GM19468 (cell line): ENCODE data around the gene MGLL.

Experiments
- ATAC-seq: cut with Tn5 transposase; IDR thresholded peaks from one replicate; pipeline ENCODE4 v1.9.1; 2021; ENCODE audit warnings: mild to moderate bottlenecking, moderate library complexity, moderate number of reproducible peaks; ENCODE audit not compliant: unreplicated experiment; ENCODE audit errors: extremely low read depth

MGLL gene

DNA sequence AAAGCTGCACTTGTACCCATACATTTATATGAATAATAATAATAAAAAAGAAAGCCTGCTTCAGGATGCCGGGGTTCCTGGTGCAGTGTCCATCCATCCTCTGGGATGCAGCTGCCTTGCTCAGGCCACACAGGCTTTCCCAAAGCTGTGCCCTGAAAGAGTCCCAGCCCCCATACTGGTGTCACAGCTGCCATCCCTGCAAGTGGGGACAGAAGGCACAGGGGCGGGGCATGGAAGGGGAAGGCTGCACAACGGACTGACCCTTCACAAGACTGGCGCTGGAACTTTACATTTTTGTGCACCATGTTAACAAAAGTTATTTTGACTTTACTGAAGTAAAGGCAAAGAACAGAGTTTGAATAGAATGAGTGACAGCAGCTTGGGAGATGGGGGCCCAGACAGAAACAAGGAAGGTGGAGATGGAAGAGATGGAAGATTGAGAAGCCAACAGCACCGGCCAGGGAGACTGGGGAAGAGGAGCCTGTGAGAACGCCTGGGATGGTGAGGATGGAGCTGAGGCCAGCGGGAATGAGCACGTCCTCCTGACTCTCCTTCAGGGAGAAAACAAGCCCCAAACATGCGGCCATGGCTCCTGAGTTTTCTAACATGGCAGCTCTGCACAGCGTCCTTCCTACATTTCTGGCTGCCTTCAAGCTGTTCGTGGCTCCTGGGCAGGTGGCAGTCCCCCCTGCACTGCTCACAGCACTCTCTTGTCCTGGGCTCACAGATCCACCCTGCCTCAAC lies 76.5 kb downstream of the MGLL start:
- ATAC-seq = no peak

- no peak for ATAC-seq
Measured at GRCh38 chr3:127744875-127745274, 77.4 kb downstream of the MGLL start.

GRCh38 chr3:127744253-127744815 lies 78.0 kb downstream of the MGLL start:
- ATAC-seq = no peak

- ATAC-seq = no peak
Measured at GRCh38 chr3:127743351-127744252, 78.7 kb downstream of the MGLL start.

DNA sequence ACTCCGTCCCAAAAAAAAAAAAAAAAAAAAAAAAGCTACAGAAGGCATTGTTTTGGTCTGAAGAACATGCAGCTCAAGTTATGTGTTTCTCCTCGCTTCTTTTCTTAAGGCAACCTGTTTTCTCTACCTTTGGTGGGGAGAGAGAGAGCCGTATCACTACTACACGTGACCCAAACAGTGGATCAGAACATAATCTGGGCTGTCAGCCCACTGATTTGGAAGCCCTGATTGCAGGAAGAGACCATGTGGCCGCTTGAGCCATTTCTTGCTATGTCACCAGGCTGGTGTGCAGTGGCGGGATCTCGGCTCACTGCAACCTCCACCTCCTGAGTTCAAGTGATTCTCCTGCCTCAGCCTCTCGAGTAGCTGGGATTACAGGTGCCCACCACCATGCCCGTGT lies 79.7 kb downstream of the MGLL start:
- no peak for ATAC-seq

- ATAC-seq = no peak
Measured at GRCh38 chr3:127741690-127742089, 80.6 kb downstream of the MGLL start.

DNA sequence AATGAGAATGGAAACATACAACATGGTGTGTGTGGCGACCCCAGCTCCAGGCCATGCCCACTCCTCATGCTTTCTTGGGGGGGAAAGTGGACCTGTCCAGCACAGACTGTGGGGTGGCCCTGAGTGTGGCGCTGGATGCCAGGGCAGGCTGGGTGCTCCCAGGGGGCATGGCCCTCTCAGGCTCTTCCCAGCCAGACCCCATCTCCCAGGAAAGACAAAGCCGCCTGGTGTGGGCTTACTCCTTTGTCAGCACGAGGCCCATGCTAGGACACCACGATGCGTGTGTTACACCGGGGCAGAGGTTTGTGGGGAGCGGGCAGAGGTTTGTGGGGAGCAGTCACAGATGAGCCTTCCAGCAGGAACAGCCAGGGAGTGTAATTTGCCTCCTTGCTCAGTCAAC lies 81.1 kb downstream of the MGLL start:
- no peak for ATAC-seq

DNA sequence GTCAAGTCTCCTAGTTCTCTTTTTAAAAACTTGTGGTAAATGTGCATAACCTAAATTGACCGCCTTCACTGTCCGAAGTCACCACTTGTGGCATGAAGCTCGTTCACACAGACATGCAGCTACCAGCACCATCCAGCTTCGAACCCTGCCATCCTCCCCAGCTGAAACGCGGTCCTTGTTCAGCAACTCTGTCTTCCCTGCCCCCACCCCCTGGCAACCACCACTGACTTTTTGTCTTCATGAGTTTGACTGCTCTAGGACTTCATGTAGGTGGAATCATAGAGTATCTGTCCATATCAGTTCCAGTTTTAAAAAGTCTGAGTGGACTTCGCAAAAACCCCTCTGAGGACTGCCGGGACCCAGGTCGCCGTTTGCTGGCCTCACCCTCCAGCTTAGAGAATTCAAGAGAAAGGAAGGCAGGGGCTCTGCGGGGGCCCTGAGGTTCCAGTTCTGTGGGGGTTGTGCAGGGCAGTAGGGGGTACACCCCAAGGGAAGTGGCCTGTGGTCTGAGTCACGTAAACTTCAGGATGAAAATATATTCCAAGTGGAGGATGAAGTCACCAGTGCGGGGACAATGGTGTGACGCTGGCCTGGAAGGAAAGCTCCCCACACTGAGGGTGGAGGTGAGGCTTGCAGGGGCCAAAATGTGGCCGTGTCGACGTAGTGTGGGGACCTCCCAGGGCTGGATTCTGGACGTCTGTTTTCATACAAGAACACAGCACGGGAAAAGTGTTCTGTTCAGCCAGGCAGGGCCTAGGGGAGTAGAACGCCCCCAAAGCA lies 82.0 kb downstream of the MGLL start:
- ATAC-seq = no peak

DNA sequence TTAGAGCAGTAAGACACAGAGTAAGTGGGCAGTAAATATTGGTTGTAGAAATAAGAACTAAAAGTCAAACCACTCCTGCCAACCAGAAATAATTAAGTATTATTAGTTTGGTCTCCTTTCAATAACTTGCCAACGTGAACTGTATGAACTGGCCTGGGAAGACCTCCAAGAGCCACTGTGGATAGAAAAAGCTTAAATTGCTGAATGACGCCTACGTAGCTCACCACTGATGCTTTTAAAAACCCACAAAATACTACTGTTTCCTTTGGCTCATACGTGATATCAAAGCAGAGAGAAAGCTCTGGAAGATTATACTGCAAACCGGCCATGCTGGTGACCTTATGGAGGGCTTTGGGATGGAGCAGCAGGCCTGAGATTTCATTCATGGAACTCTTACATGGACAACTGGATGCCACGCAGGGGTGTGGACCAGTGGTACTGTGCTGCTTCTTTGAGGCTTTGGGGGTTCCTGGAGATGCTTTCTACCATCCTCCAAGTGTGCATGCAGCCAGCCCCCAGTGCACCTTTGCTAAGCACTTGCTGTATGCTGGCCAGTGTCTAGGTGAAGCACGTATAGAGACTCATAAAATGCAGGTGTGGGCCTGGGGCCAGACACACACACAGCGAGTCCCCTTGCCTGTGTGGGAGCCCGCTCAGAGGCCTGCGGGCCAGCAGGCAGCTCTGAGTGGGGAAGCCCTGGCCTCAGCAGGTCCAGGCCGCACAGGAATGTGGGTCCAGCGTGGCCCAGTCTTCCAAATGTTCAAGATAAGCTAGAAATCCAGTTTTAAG lies 82.8 kb downstream of the MGLL start:
- no peak for ATAC-seq

DNA sequence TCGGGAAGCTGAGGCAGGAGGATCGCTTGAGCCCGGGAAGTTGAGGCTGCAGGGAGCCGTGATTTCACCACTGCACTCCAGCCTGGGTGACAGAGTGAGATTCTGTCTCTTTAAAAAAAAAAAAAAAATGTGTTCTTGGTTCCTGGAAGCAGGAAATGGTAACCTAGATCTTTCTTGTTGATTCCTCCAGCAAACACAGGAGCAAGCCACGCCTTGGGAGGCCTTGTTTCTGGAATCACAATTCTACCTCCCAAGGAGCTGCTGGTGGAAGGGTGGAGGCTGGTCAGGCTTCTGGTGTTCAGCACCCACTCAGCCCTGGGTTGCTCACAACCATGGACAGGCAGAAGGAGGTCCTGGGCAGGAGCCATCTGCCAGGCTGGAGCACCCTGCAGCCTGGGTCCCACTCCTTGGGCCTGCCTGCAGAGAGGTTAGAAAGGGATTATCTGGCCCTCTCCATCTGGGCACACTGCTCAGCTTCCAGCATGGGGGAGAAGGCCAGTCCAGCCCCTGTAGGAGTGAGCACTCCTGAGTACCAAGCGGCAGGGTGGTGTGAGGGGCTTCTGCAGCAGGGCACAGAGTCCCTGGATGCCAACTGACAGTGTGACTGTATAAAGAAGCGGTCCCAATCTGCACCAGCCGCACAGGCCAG lies 84.0 kb downstream of the MGLL start:
- ATAC-seq = no peak

DNA sequence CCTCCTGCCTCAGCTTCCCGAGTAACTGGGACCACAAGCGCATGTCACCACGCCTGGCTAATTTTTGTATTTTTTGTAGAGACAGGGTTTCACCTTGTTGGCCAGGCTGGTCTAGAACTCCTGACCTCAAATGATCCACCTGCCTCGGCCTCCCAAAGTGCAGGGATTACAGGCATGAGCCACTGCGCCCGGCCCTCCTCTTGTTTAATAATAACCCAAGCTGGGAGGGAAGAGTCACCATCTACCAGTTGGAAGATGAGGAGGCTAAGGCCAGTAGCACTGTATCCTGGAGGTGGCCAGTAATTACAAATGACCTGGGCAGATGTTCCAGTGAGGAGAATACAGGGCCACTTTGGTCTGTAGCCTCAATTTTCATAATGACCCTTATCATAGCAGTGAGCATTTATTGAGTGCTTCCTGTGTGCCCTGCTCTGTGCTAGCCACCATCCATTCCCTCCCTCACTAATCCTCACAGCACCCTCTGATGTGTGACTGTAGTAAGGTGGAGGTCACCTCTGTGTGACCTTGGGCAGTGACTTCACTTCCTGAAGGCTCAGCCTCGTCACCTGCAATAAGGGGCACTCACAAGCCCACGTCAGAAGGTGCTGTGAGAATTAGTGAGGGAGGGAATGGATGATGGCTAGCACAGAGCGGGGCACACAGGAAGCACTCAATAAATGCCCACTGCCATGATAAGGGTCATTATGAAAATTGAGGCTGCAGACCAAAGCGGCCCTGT lies 85.3 kb downstream of the MGLL start:
- no peak for ATAC-seq

- peak; percentile 73 for ATAC-seq
Measured at GRCh38 chr3:127735767-127736693, 86.3 kb downstream of the MGLL start.

- ATAC-seq = no peak
Measured at GRCh38 chr3:127734754-127735473, 87.4 kb downstream of the MGLL start.

DNA sequence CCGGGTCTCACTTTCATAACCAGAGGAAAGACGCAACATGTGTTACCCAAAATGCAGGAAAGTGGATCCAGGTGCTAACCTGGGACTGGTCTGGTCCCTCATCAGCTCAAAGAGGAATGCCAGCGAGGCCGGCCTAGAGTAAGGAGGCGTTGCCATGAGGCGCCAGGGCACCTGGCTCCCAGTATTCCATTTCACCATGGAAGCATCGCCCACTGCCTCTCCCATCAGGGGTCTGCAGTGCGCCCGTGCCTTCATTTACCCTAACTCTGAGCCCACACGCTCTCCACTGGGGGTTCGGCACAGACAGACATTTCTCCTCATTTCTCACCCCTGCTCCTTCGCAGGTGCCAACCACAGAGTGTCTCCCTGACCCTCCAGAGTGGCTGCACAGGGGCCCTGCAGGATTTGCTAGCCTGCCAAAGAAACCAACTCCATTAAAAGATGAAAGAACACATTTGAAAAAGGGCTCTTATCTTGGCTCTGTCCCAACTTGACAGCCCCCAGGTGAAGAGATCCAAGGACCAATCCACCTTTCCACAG lies 88.1 kb downstream of the MGLL start:
- ATAC-seq = no peak

- no peak for ATAC-seq
Measured at GRCh38 chr3:127733781-127734180, 88.5 kb downstream of the MGLL start.

DNA sequence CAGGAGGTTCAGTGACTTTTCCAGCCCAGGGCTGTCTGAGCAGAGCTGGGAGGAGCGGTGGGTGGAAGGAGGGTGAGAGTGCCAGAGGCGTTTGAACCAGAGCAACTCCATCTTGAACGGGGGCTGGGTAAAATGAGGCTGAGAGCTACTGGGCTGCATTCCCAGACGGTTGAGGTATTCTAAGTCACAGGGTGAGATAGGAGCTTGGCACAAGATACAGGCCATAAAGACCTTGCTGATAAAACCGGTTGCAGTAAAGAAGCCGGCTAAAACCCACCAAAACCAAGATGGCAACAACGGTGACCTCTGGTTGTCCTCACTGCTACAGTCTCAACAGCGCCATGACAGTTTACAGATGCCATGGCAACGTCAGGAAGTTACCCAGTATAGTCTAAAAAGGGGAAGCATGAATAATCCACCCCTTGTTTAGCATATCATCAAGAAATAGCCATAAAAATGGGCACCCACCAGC lies 89.4 kb downstream of the MGLL start:
- ATAC-seq = no peak
